Right lobe of liver (tissue), 6 donors: ENCODE data around the gene SLCO2A1. TPM values are rescaled to one million over a fixed set of nuclear protein-coding genes. Genes with fewer than 3 reads are reported as not detected.

Experiments used
- ATAC-seq, 4 donors: fragments of 200-7000 bp; cut with Tn5 transposase; one replicate each; pipeline ENCODE4 v1.9.1; 2020; ENCODE audit warnings: mild to moderate bottlenecking in 4 of 4, moderate library complexity in 4 of 4
- DNase-seq, 3 donors: peaks; one replicate each; pipeline ENCODE4 v3.0.0-alpha.2; 2020
- H3K27ac ChIP-seq, 3 donors: fragments of 200-600 bp; one replicate each; pipeline ENCODE4 v1.8.0; 2022
- H3K27me3 ChIP-seq, 2 donors: fragments of 200-600 bp; one replicate each; pipeline ENCODE4 v1.8.0; 2022
- H3K36me3 ChIP-seq, 4 donors: fragments of 200-600 bp; sonication (generic) in 1 of 4; one replicate each; pipeline versions ENCODE4 v1.5.1 to v1.8.0; 2017 to 2022; ENCODE audit warnings: control low read depth in 1 of 4
- H3K4me1 ChIP-seq, 4 donors: fragments of 200-600 bp; sonication (generic) in 1 of 4; one replicate each; pipeline versions ENCODE4 v1.5.1 to v1.8.0; 2017 to 2022; ENCODE audit warnings: control low read depth in 1 of 4
- H3K4me3 ChIP-seq, 3 donors: fragments of 200-600 bp; one replicate each; pipeline ENCODE4 v1.8.0; 2022
- H3K9me3 ChIP-seq, 4 donors: fragments of 200-600 bp; sonication (generic) in 1 of 4; one replicate each; pipeline versions ENCODE4 v1.5.1 to v1.8.0; 2017 to 2022; ENCODE audit warnings: control low read depth in 1 of 4
- CTCF ChIP-seq, 4 donors: fragments of 200-600 bp in 3 of 4; fragments of 450-650 bp in 1 of 4; IDR thresholded peaks; one replicate each; pipeline versions ENCODE4 v1.5.1 to v1.8.0; 2016 to 2022; ENCODE audit warnings: antibody characterized with exemption in 4 of 4, mild to moderate bottlenecking in 2 of 4
- POLR2A ChIP-seq: fragments of 450-650 bp; IDR thresholded peaks from one replicate; pipeline ENCODE4 v1.6.1; 2017; ENCODE audit warnings: antibody characterized with exemption, mild to moderate bottlenecking
- WGBS: methylation state at CpG from one replicate; pipeline ENCODE4 v1.1.6; 2018; ENCODE audit warnings: low coverage, low lambda C conversion rate; ENCODE audit not compliant: insufficient coverage; ENCODE audit errors: missing lambda C conversion rate; 5-methylcytosine and 5-hydroxymethylcytosine counted together
- intact Hi-C, 2 donors: fragments of 100-400 bp; cut with DNase I; formaldehyde crosslinking; loops; one replicate each; pipeline versions ENCODE4 v1.11.2 to v1.14.1; 2022
- total RNA-seq, 6 experiments: library from RNA; depleted of rRNA in 2 of 6; stranded (reverse); fragments of >200 nt in 2 of 6; fragmentation: NEBNext Ultra II Directional in 3 of 6; extraction: Animal tissue kit (Norgen Biotek cat#: 25700) in 3 of 6; gene quantifications; one replicate each; pipeline versions ENCODE4 v1.1.0 to v1.2.4, GENCODE V29; 2016 to 2023
- donor health status: DM: no; HTN: yes; CAD: no.
- donor health status: DM: no; HTN: no; CAD: no.
- donor health status: DM: no; HTN: no; CAD: no.
- donor health status: DM: no; HTN: yes; CAD: no.
- donor health status: DM: no; HTN: yes; CAD: no.

Gene SLCO2A1
- total RNA-seq, 6 experiments from 2014 or later: 0.71 to 4.4 (median 1.5) TPM

DNA sequence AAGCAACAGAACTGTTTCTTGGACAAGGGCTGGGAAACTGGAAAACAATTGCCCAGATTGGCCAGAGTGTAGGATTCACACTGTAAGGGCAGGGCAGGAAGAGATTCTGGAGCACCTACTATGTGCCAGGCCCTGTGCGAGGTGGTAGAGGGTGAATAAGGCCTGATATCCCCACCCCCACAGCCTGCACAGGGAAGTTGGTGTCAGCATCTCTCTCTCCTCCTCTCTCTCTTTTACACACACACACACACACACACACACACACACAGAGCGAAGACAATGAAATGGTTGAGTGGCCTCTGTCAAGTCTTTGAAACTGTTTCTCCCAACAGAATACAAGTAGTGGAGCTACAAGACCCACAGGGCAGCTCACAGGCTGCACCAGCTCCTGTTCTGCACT is 47.1 kb upstream of the SLCO2A1 start:
- TF ChIP-seq CTCF (IDR thresholded peaks at IDR 0.05) (no peak), POLR2A (no peak)
- no peaks in the 10 kb centered on the region for H3K4me1 ChIP-seq
- peak in 1 of 3 donors; percentile 6 for DNase-seq
- no peak overlapping the region for H3K4me3 ChIP-seq
- no peak overlapping the region for H3K27ac ChIP-seq
- intact Hi-C loops: no loop called here
- no peaks in the 10 kb centered on the region for H3K36me3 ChIP-seq
- ATAC-seq: no peak
- no peaks in the 10 kb centered on the region for H3K9me3 ChIP-seq
- 55% methylated on average over 2 of the region's 2 CpGs for WGBS
- H3K27me3 ChIP-seq: no peaks in the 10 kb centered on the region

DNA sequence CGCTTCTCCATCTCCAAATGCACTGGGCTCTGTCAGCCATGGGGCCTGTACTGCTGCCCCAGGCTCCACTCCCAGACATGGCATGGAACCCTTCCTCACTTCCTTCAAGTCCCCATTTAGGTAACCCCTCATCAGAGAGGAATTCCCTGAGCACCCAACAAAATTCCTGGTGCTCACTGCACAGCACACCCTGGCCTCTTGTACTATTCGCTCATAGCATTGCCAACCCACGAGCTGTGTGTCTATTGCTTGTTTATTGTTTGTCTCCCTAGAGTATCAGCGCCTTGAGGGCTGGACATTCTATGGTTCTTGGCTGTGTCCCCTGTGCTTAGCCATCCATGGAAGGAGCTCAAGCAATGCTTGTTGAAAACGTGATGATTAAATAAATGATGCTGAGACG is 46.1 kb upstream of the SLCO2A1 start:
- intact Hi-C loops: no loop called here
- no peaks in the 10 kb centered on the region for H3K4me1 ChIP-seq
- H3K27me3 ChIP-seq: no peaks in the 10 kb centered on the region
- no peak overlapping the region for H3K27ac ChIP-seq
- no peaks in the 10 kb centered on the region for H3K36me3 ChIP-seq
- H3K4me3 ChIP-seq: no peak overlapping the region
- ATAC-seq (no peak), DNase-seq (no peak)
- TF ChIP-seq CTCF (IDR thresholded peaks at IDR 0.05) (no peak), POLR2A (no peak)
- 71% methylated on average over 6 of the region's 6 CpGs for WGBS
- no peaks in the 10 kb centered on the region for H3K9me3 ChIP-seq

DNA sequence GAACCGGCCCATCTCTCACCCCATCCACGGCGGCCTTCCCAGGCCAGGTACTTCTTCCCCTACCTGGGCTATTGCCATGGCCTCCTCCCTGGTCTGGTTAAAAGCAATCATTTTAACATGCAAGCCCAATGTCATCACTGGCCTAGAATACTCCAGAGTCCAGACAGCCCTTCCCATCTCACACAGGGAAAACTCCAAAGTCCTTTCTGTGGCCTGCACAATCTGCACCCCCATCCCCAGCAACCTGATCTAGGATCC is 45.8 kb upstream of the SLCO2A1 start:
- no peaks in the 10 kb centered on the region for H3K4me1 ChIP-seq
- no peaks in the 10 kb centered on the region for H3K9me3 ChIP-seq
- DNase-seq: peak in 1 of 3 donors; percentile 20
- no peak for ATAC-seq
- no peak overlapping the region for H3K27ac ChIP-seq
- WGBS: 81% methylated on average over 3 of the region's 3 CpGs
- no peaks in the 10 kb centered on the region for H3K36me3 ChIP-seq
- intact Hi-C loops: no loop called here
- H3K27me3 ChIP-seq: no peaks in the 10 kb centered on the region
- TF ChIP-seq CTCF (IDR thresholded peaks at IDR 0.05): no peak
- TF ChIP-seq POLR2A: no peak
- H3K4me3 ChIP-seq: no peak overlapping the region

DNA sequence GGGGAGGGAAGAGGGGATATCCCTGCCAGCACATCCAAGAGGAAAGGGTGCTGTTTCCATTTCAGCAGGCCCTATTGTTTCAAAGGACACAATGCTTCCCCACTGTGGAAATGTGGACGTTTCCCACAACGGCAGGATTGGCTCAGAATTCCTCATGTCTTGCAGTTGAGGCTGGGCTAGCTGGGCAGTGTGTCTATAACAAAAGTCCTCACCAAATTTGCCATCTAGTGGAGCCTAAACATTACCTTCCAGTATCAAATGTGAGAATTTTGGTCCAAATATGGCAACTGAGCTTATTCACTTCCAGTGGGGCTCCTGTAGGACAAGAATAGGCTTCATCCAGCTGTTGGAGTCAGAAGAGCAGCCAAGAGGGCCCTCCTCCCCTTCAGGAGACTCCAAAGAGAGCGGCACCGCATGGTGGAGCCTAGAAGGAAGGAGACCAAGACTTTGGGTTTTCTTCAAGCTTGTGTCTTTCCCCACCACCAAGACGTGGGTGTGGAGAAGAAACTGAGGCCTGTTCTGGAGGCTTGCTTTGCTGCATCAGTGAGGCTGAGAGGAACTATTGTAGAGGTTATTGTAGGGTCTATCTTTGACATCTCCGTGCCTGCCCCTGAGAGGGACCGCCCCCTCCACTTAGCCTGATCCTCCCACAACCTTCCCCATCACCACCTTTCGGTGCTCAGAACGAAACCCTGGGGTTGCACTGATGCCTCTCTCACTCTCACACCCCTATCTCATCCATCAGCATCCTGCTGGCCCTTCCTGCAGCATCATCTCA is 45.3 kb upstream of the SLCO2A1 start:
- ATAC-seq (no peak), DNase-seq (peak in 1 of 3 donors; percentile 15)
- TF ChIP-seq POLR2A (no peak), CTCF (IDR thresholded peaks at IDR 0.05) (no peak)

More for the DNA sequence above, 45.3 kb upstream of the SLCO2A1 start:
- H3K36me3 ChIP-seq: no peaks in the 10 kb centered on the region
- H3K9me3 ChIP-seq: no peaks in the 10 kb centered on the region
- no peaks in the 10 kb centered on the region for H3K27me3 ChIP-seq
- no peaks in the 10 kb centered on the region for H3K4me1 ChIP-seq
- H3K4me3 ChIP-seq: no peak overlapping the region
- no CpG with 5 or more reads among the region's 9 CpGs for WGBS
- intact Hi-C loops: no loop called here
- no peak overlapping the region for H3K27ac ChIP-seq
